GM12878 (cell line): ENCODE measurements around the gene ANKRD53. TPM values are rescaled to one million over a fixed set of nuclear protein-coding genes. Genes with fewer than 3 reads are reported as not detected.

ENCODE experiments used
- ATAC-seq: fragments of 200-7000 bp; cut with Tn5 transposase; 3 replicates; pipeline ENCODE4 v1.9.1; 2020; ENCODE audit warnings: mild to moderate bottlenecking, moderate library complexity
- BruUV-seq: library from RNA; stranded (reverse); fragments of 400-500 nt; replicated peaks from 2 replicates; lab custom pipeline; 2021; lab: Mats Ljungman, UMichigan
- CTCF ChIA-PET: fragments of 300-600 bp; sonication (Branson Sonifier 250); formaldehyde crosslinking; extraction: SDS; loops from one replicate; lab custom pipeline; 2021; ENCODE audit warnings: inconsistent platforms; lab: Yijun Ruan, JAX
- POLR2A ChIA-PET: fragments of 350-600 bp; formaldehyde crosslinking; extraction: SDS; loops from one replicate; lab custom pipeline; 2021; ENCODE audit warnings: inconsistent platforms; lab: Charles Lee
- RAD21 ChIA-PET: fragments of 300-600 bp; sonication (Branson Sonifier 250); formaldehyde crosslinking; loops from one replicate; lab custom pipeline; 2023; ENCODE audit warnings: antibody characterized with exemption; ENCODE audit not compliant: unreplicated experiment; lab: Charles Lee
- SMC1A ChIA-PET: fragments of 300-600 bp; sonication (Branson Sonifier 250); formaldehyde crosslinking; loops from one replicate; lab custom pipeline; 2023; ENCODE audit not compliant: unreplicated experiment, uncharacterized antibody; lab: Charles Lee
- DNase-seq: peaks from one replicate; pipeline ENCODE4 v3.0.0-alpha.2; 2011; ENCODE audit warnings: low read depth, low spot score
- FAIRE-seq: peaks from 3 replicates; lab custom pipeline; 2011; peaks lifted over from hg19 to GRCh38; lab: Jason Lieb, UNC
- H2AFZ ChIP-seq: 2 replicates; pipeline ENCODE4 v1.6.0; 2011; ENCODE audit warnings: low read depth, low read length, control low read depth; ENCODE audit not compliant: control insufficient read depth
- H3K27ac ChIP-seq: 2 replicates; pipeline ENCODE4 v1.5.1; 2011; ENCODE audit warnings: control low read depth; ENCODE audit not compliant: control insufficient read depth, insufficient read depth
- H3K27me3 ChIP-seq, 2 experiments: replicated peaks in 1 of 2; 2 replicates each; pipeline versions ENCODE4 v1.6.0 to v1.6.1; 2011; ENCODE audit warnings: low read length in 1 of 2; ENCODE audit not compliant: control insufficient read depth in 2 of 2, insufficient read depth in 2 of 2
- H3K36me3 ChIP-seq, 2 experiments: 2 replicates each; pipeline ENCODE4 v1.5.1; 2011; ENCODE audit warnings: low read length in 1 of 2; ENCODE audit not compliant: control insufficient read depth in 2 of 2, insufficient read depth in 2 of 2
- H3K4me1 ChIP-seq: 2 replicates; pipeline ENCODE4 v1.6.1; 2011; ENCODE audit warnings: mild to moderate bottlenecking, low read length, moderate library complexity, mixed read lengths; ENCODE audit not compliant: control insufficient read depth, insufficient read depth
- H3K4me2 ChIP-seq: 2 replicates; pipeline ENCODE4 v1.6.0; 2011; ENCODE audit warnings: control low read depth; ENCODE audit not compliant: control insufficient read depth, insufficient read depth
- H3K4me3 ChIP-seq: fragments of 200-600 bp; sonication (generic); 2 replicates; pipeline ENCODE4 v1.5.1; 2016
- H3K79me2 ChIP-seq: 2 replicates; pipeline ENCODE4 v1.6.0; 2011; ENCODE audit warnings: low read length; ENCODE audit not compliant: control insufficient read depth, insufficient read depth
- H3K9ac ChIP-seq: 2 replicates; pipeline ENCODE4 v1.8.0; 2011; ENCODE audit warnings: low read length, control low read depth, mixed read lengths; ENCODE audit not compliant: control insufficient read depth, insufficient read depth
- H3K9me3 ChIP-seq: replicated peaks from 3 replicates; pipeline ENCODE4 v1.5.1; 2011; ENCODE audit warnings: mild to moderate bottlenecking, low read length; ENCODE audit not compliant: control insufficient read depth, insufficient read depth
- H4K20me1 ChIP-seq: 2 replicates; pipeline ENCODE4 v1.6.0; 2011; ENCODE audit not compliant: control insufficient read depth, insufficient read depth
- CEBPB ChIP-seq, 2 experiments: fragments of 150-350 bp in 1 of 2; IDR thresholded peaks; 2 replicates each; pipeline ENCODE4 v1.6.1; 2012 to 2014; ENCODE audit warnings: low read depth in 2 of 2, low read length in 2 of 2, borderline replicate concordance in 1 of 2, inconsistent platforms in 1 of 2
- HDAC6 ChIP-seq: fragments of 200-600 bp; sonication (generic); IDR thresholded peaks from one replicate; pipeline ENCODE4 v1.8.0; 2017; ENCODE audit warnings: antibody characterized with exemption; ENCODE audit not compliant: unreplicated experiment
- MYB ChIP-seq: fragments of 150-350 bp; IDR thresholded peaks from 2 replicates; pipeline ENCODE4 v1.6.1; 2014; ENCODE audit warnings: mild to moderate bottlenecking, low read depth, low read length, borderline replicate concordance
- NRF1 ChIP-seq: conservative IDR thresholded peaks from 2 replicates; pipeline ENCODE4 v1.6.1; 2011; ENCODE audit warnings: mild to moderate bottlenecking, low read depth, low read length, improper control_type of control experiment
- WGBS: methylation state at CpG from one replicate; pipeline ENCODE4 v1.1.6; 2016; ENCODE audit warnings: low lambda C conversion rate; ENCODE audit not compliant: insufficient replicate concordance, insufficient coverage; ENCODE audit errors: missing lambda C conversion rate; 5-methylcytosine and 5-hydroxymethylcytosine counted together
- in situ Hi-C: fragments of 300-500 bp; cut with MboI; formaldehyde crosslinking; loops from 9 replicates; pipeline ENCODE4 v1.14.3; 2018; ENCODE audit warnings: mixed read lengths
- intact Hi-C: fragments of 100-400 bp; cut with micrococcal nuclease; formaldehyde crosslinking; loops from one replicate; pipeline ENCODE4 v1.14.2; 2022; ENCODE audit not compliant: unreplicated experiment
- polyA plus RNA-seq, 11 experiments: library from polyadenylated mRNA; depleted of rRNA in 4 of 11; unstranded in 6 of 11; stranded (reverse) in 5 of 11; fragments of >200 nt; fragmentation: Nextera tagmentation in 4 of 11; fragmentation: Illumina TruSeq in 1 of 11; extraction: Ambion mirVana in 4 of 11; extraction: Trizol in 1 of 11; gene quantifications; 1 replicate in 1 of 11; 2 replicates in 10 of 11; pipeline versions ENCODE4 v1.2.1 to v1.2.3, GENCODE V29; 2011 to 2016; ENCODE audit warnings: inconsistent platforms in 2 of 11, missing spikeins in 2 of 11, low read depth in 1 of 11
- total RNA-seq, 4 experiments: library from RNA; depleted of rRNA in 3 of 4; stranded (reverse); fragments of >200 nt in 3 of 4; fragmentation: Illumina TruSeq in 1 of 4; extraction: Trizol in 1 of 4; gene quantifications; 2 replicates each; pipeline versions ENCODE4 v1.2.1 to v1.2.3, GENCODE V29; 2013 to 2021
- TF ChIP-seq, protein P1 (sequence below): fragments of 450-650 bp; IDR thresholded peaks from 2 replicates; pipeline ENCODE4 v1.6.1; 2017; ENCODE audit warnings: mild to moderate bottlenecking, moderate library complexity
- TF ChIP-seq, protein P2 (sequence below): fragments of 450-650 bp; formaldehyde crosslinking; IDR thresholded peaks from 2 replicates; pipeline ENCODE4 v1.4.0; 2022; ENCODE audit warnings: mild to moderate bottlenecking, moderate library complexity
- TF ChIP-seq, protein P3 (sequence below): IDR thresholded peaks from 2 replicates; pipeline ENCODE4 v1.6.1; 2011; ENCODE audit warnings: borderline replicate concordance, low read depth, mild to moderate bottlenecking, moderate library complexity, low read length; ENCODE audit not compliant: insufficient read depth, poor library complexity, severe bottlenecking
- TF ChIP-seq, protein P4 (sequence below): fragments of 450-650 bp; IDR thresholded peaks from 2 replicates; pipeline ENCODE4 v1.6.1; 2018; ENCODE audit warnings: mild to moderate bottlenecking, low read depth, moderate library complexity; ENCODE audit not compliant: partially characterized antibody

ANKRD53 gene
- total and polyA plus RNA-seq, 10 of the 15 experiments (the other 5 are each of a cell fraction or from before 2014, with no cell fraction given): 0.04 TPM; not detected in 8

DNA sequence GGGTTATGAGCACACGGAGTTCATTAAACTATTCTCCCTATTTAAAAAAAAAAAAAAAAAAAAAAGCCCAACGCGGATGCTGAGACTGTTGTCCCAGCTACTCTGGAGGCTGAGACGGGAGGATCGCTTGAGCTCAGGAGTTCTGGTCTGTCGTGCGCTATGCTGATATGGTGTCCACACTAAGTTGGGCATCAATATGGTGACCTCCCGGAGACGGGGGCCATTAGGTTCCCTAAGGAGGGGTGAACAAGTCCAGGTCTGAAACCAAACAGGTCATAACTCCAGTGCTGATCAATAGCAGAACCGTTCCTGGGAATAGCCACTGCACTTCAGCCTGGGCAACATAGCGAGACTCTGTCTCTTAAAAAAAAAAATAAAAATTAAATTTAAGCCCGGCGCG lies 12.9 kb upstream of the ANKRD53 start (continued):
- TF ChIP-seq, protein P1, sequence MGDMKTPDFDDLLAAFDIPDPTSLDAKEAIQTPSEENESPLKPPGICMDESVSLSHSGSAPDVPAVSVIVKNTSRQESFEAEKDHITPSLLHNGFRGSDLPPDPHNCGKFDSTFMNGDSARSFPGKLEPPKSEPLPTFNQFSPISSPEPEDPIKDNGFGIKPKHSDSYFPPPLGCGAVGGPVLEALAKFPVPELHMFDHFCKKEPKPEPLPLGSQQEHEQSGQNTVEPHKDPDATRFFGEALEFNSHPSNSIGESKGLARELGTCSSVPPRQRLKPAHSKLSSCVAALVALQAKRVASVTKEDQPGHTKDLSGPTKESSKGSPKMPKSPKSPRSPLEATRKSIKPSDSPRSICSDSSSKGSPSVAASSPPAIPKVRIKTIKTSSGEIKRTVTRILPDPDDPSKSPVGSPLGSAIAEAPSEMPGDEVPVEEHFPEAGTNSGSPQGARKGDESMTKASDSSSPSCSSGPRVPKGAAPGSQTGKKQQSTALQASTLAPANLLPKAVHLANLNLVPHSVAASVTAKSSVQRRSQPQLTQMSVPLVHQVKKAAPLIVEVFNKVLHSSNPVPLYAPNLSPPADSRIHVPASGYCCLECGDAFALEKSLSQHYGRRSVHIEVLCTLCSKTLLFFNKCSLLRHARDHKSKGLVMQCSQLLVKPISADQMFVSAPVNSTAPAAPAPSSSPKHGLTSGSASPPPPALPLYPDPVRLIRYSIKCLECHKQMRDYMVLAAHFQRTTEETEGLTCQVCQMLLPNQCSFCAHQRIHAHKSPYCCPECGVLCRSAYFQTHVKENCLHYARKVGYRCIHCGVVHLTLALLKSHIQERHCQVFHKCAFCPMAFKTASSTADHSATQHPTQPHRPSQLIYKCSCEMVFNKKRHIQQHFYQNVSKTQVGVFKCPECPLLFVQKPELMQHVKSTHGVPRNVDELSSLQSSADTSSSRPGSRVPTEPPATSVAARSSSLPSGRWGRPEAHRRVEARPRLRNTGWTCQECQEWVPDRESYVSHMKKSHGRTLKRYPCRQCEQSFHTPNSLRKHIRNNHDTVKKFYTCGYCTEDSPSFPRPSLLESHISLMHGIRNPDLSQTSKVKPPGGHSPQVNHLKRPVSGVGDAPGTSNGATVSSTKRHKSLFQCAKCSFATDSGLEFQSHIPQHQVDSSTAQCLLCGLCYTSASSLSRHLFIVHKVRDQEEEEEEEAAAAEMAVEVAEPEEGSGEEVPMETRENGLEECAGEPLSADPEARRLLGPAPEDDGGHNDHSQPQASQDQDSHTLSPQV: no peak
- TF ChIP-seq, protein P2, sequence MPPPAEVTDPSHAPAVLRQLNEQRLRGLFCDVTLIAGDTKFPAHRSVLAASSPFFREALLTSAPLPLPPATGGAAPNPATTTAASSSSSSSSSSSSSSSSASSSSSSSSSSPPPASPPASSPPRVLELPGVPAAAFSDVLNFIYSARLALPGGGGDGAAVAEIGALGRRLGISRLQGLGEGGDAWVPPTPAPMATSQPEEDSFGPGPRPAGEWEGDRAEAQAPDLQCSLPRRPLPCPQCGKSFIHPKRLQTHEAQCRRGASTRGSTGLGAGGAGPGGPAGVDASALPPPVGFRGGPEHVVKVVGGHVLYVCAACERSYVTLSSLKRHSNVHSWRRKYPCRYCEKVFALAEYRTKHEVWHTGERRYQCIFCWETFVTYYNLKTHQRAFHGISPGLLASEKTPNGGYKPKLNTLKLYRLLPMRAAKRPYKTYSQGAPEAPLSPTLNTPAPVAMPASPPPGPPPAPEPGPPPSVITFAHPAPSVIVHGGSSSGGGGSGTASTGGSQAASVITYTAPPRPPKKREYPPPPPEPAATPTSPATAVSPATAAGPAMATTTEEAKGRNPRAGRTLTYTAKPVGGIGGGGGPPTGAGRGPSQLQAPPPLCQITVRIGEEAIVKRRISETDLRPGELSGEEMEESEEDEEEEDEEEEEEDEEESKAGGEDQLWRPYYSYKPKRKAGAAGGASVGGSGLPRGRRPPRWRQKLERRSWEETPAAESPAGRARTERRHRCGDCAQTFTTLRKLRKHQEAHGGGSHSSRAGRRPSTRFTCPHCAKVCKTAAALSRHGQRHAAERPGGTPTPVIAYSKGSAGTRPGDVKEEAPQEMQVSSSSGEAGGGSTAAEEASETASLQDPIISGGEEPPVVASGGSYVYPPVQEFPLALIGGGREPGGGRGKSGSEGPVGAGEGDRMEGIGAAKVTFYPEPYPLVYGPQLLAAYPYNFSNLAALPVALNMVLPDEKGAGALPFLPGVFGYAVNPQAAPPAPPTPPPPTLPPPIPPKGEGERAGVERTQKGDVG (CRISPR knock-in tag): no peak
- TF ChIP-seq MYB: no peak

DNA sequence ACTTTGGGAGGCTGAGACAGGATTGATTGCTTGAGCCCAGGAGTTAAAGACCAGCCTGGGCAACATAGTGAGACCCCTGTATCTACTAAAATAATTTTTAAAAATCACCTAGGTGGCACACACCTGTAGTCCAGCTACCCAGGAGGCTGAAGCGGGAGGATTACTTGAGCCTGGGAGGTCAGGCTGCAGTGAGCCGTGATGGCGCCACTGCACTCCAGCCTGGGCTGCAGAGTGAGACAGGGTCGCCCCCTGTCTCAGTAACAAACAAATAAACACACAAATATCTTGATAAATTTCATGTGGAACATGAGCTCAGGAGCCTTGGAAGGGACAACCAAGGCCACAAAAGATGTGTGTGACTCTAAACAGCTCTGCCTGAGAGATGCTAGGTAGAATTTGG lies 11.7 kb upstream of the ANKRD53 start:
- H3K27ac ChIP-seq: no peak overlapping the region
- H4K20me1 ChIP-seq: no peaks in the 10 kb centered on the region
- WGBS: 57% methylated on average over 4 of the region's 4 CpGs
- RAD21 ChIA-PET: interaction anchor here (0.6 to 0.9 kb wide), 2 partner anchors 10 to 396 kb away, joined by 3 to 4 read pairs; no protein-coding TSS in a partner anchor
- no TSS peak for BruUV-seq
- H3K27me3 ChIP-seq: peaks cover 0 to 3% of the 10 kb centered on the region in 2 experiments; a peak in 1 of 4 replicates
- DNase-seq (no peak), ATAC-seq (no peak), FAIRE-seq (no peak)
- H3K9me3 ChIP-seq: no peaks in the 10 kb centered on the region
- no peaks in the 10 kb centered on the region for H3K4me1 ChIP-seq
- in situ Hi-C loops: no loop called here
- no peaks in the 10 kb centered on the region for H3K79me2 ChIP-seq
- SMC1A ChIA-PET: interaction anchor here (0.9 to 2.2 kb wide), 3 partner anchors 18 to 90 kb away, joined by 3 to 5 read pairs (median 5); no protein-coding TSS in a partner anchor
- POLR2A ChIA-PET: interaction anchor here (0.7 kb wide), 1 partner anchor 108 kb away, joined by 4 read pairs; no protein-coding TSS in a partner anchor
- H3K4me2 ChIP-seq: no peak overlapping the region
- no peak overlapping the region for H3K9ac ChIP-seq
- CTCF ChIA-PET: interaction anchor here (0.7 to 6.7 kb wide), 11 partner anchors 9 to 544 kb away, joined by 3 to 72 read pairs (median 4); partner anchors contain the start of gene ANKRD53
- H2AFZ ChIP-seq: no peak overlapping the region
- H3K36me3 ChIP-seq: no peaks in the 10 kb centered on the region
- H3K4me3 ChIP-seq: no peak overlapping the region
- intact Hi-C loops: no loop called here
- TF ChIP-seq NRF1 (no peak), MYB (no peak), CEBPB (IDR thresholded peaks at IDR 0.05; ENCODE audit: borderline replicate concordance in 1 of 2, low read depth in 2 of 2, low read length in 2 of 2) (no peak), HDAC6 (no peak)
- TF ChIP-seq, protein P3, sequence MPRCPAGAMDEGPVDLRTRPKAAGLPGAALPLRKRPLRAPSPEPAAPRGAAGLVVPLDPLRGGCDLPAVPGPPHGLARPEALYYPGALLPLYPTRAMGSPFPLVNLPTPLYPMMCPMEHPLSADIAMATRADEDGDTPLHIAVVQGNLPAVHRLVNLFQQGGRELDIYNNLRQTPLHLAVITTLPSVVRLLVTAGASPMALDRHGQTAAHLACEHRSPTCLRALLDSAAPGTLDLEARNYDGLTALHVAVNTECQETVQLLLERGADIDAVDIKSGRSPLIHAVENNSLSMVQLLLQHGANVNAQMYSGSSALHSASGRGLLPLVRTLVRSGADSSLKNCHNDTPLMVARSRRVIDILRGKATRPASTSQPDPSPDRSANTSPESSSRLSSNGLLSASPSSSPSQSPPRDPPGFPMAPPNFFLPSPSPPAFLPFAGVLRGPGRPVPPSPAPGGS: no peak
- TF ChIP-seq, protein P4, sequence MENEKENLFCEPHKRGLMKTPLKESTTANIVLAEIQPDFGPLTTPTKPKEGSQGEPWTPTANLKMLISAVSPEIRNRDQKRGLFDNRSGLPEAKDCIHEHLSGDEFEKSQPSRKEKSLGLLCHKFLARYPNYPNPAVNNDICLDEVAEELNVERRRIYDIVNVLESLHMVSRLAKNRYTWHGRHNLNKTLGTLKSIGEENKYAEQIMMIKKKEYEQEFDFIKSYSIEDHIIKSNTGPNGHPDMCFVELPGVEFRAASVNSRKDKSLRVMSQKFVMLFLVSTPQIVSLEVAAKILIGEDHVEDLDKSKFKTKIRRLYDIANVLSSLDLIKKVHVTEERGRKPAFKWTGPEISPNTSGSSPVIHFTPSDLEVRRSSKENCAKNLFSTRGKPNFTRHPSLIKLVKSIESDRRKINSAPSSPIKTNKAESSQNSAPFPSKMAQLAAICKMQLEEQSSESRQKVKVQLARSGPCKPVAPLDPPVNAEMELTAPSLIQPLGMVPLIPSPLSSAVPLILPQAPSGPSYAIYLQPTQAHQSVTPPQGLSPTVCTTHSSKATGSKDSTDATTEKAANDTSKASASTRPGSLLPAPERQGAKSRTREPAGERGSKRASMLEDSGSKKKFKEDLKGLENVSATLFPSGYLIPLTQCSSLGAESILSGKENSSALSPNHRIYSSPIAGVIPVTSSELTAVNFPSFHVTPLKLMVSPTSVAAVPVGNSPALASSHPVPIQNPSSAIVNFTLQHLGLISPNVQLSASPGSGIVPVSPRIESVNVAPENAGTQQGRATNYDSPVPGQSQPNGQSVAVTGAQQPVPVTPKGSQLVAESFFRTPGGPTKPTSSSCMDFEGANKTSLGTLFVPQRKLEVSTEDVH: no peak
